HL-60 (cell line): ENCODE measurements around the gene SPATA1.

ENCODE experiments used
- CTCF ChIP-seq: IDR thresholded peaks from one replicate; pipeline ENCODE4 v1.5.1; 2011; ENCODE audit warnings: low read length, control low read depth, inconsistent platforms; ENCODE audit not compliant: insufficient read depth
- GABPA ChIP-seq: IDR thresholded peaks from 2 replicates; pipeline ENCODE4 v1.6.1; 2012; ENCODE audit warnings: low read depth
- POLR2AphosphoS5 ChIP-seq: IDR thresholded peaks from 2 replicates; pipeline ENCODE4 v1.6.1; 2012; ENCODE audit warnings: low read depth
- REST ChIP-seq: IDR thresholded peaks from 2 replicates; pipeline ENCODE4 v1.6.1; 2012; ENCODE audit warnings: low read depth; ENCODE audit not compliant: insufficient replicate concordance

GRCh38 chr1:84538599-84538998 lies 32.4 kb downstream of the SPATA1 start:
- TF ChIP-seq CTCF, result no peak
- no peak for TF ChIP-seq POLR2AphosphoS5
- no peak for TF ChIP-seq GABPA
- no peak for TF ChIP-seq REST
